Prostate gland (tissue), 2 donors: ENCODE measurements around the gene SPSB3. TPM values are rescaled to one million over a fixed set of nuclear protein-coding genes. Genes with fewer than 3 reads are reported as not detected.

ENCODE experiments used
- DNase-seq: peaks from one replicate; pipeline ENCODE4 v3.0.0-alpha.2; 2019; ENCODE audit warnings: low spot score
- H3K27ac ChIP-seq, 2 donors: fragments of 200-600 bp; sonication (generic); 2 replicates each; pipeline ENCODE4 v1.5.1; 2017 to 2019
- H3K27me3 ChIP-seq: fragments of 200-600 bp; sonication (generic); replicated peaks from 2 replicates; pipeline ENCODE4 v1.5.1; 2019; ENCODE audit not compliant: insufficient read depth
- H3K36me3 ChIP-seq, 2 donors: fragments of 200-600 bp; sonication (generic); 1 replicate in 1 of 2; 2 replicates in 1 of 2; pipeline versions ENCODE4 v1.5.1 to v1.8.1; 2017 to 2019
- H3K4me1 ChIP-seq: fragments of 200-600 bp; sonication (generic); replicated peaks from 2 replicates; pipeline ENCODE4 v1.5.1; 2019
- H3K4me3 ChIP-seq, 2 donors: fragments of 200-600 bp; sonication (generic); 2 replicates each; pipeline ENCODE4 v1.5.1; 2017 to 2019
- H3K9me3 ChIP-seq: fragments of 200-600 bp; sonication (generic); 2 replicates; pipeline ENCODE4 v1.5.1; 2017
- POLR2A ChIP-seq: fragments of 450-650 bp; IDR thresholded peaks from one replicate; pipeline ENCODE4 v1.6.1; 2016; ENCODE audit warnings: antibody characterized with exemption, mild to moderate bottlenecking
- POLR2AphosphoS5 ChIP-seq: sonication (generic); formaldehyde crosslinking; IDR thresholded peaks from one replicate; pipeline ENCODE4 v1.6.1; 2017; ENCODE audit warnings: antibody characterized with exemption
- WGBS: methylation state at CpG from one replicate; pipeline ENCODE4 v1.1.5; 2018; 5-methylcytosine and 5-hydroxymethylcytosine counted together
- intact Hi-C: fragments of 100-400 bp; cut with DNase I; formaldehyde crosslinking; loops from one replicate; pipeline ENCODE4 v1.14.2; 2022
- total RNA-seq, 2 donors: library from RNA; depleted of rRNA; stranded (reverse); fragments of >200 nt; gene quantifications; one replicate each; pipeline ENCODE4 v1.1.0, GENCODE V29; 2016
- TF ChIP-seq, protein P1 (sequence below), 4 experiments: fragments of 200-600 bp in 2 of 4; fragments of 450-650 bp in 2 of 4; sonication (generic) in 2 of 4; IDR thresholded peaks; 1 replicate in 3 of 4; 2 replicates in 1 of 4; pipeline ENCODE4 v1.5.1; 2016 to 2019; ENCODE audit warnings: antibody characterized with exemption in 4 of 4, mild to moderate bottlenecking in 2 of 4, moderate library complexity in 2 of 4

Gene SPSB3
- total RNA-seq, 2 donors from 2014 or later, result 87.8 to 138 TPM

DNA sequence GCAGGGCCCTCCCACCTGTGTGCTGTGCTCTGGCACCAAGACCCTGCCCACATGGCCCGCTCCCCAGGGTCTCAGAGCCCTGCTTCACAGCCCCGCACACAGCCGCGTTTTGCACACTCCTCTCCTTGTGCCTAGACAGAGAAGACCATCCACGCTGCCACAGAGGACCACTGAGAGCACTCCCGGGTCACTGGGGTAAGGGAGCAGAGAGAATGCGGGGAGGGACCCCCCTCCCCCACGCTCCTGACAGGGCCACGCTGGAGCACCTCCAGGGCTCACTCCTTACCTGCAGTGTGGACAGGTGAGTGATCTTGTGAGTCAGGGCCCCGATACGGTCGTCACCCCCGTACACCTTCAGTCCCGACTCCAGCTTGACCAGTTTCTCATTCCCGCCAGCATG lies 37.2 kb upstream of the SPSB3 start:
- intact Hi-C loops, result no loop called here

DNA sequence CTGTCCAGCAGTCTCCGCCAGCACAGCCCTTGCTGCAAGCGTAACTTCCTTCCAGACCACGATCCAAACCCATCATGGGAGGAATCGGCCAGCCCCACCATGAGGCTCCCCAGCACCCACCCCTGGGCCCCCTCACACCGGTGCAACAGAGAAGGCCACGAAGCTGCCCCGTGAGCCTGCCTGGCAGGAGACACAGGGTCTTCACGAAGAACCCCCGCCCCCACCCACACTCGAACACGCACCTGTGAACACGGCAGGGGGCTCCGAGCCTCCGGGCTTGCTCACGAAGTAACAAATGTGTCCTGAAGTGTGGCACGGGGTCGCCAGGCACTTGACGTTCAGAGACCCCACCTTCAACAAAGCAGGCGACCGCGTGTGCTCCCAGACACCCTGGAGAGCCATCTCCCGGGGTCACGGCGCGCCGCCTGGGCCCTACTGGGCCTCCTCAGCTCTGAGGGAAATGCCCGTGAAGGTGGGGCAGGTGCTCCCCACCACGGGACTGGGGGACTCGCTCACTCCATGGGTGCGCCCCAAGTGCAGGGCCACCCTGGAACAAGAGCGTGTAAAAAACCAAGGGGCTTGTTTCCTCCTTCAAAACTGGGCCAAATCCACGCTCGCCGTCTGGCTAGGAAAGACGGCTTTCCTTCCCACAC lies 36.6 kb upstream of the SPSB3 start:
- DNase-seq, result no peak
- intact Hi-C loops, result no loop called here
- no peaks in the 10 kb centered on the region for H3K4me1 ChIP-seq
- H3K27ac ChIP-seq, result no peak overlapping the region
- H3K27me3 ChIP-seq, result no peaks in the 10 kb centered on the region
- no peak overlapping the region for H3K4me3 ChIP-seq
- TF ChIP-seq, protein P1, sequence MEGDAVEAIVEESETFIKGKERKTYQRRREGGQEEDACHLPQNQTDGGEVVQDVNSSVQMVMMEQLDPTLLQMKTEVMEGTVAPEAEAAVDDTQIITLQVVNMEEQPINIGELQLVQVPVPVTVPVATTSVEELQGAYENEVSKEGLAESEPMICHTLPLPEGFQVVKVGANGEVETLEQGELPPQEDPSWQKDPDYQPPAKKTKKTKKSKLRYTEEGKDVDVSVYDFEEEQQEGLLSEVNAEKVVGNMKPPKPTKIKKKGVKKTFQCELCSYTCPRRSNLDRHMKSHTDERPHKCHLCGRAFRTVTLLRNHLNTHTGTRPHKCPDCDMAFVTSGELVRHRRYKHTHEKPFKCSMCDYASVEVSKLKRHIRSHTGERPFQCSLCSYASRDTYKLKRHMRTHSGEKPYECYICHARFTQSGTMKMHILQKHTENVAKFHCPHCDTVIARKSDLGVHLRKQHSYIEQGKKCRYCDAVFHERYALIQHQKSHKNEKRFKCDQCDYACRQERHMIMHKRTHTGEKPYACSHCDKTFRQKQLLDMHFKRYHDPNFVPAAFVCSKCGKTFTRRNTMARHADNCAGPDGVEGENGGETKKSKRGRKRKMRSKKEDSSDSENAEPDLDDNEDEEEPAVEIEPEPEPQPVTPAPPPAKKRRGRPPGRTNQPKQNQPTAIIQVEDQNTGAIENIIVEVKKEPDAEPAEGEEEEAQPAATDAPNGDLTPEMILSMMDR (IDR thresholded peaks at IDR 0.05), result no peak
- TF ChIP-seq POLR2A (no peak), POLR2AphosphoS5 (no peak)
- peaks cover 3 to 16% of the 10 kb centered on the region in 2 donors for H3K36me3 ChIP-seq
- H3K9me3 ChIP-seq, result no peaks in the 10 kb centered on the region
- WGBS, result 95% methylated on average over 31 of the region's 35 CpGs

More for the DNA sequence above, 37.2 kb upstream of the SPSB3 start:
- no peaks in the 10 kb centered on the region for H3K27me3 ChIP-seq
- TF ChIP-seq POLR2A (no peak), POLR2AphosphoS5 (no peak)
- TF ChIP-seq, protein P1 (IDR thresholded peaks at IDR 0.05), result no peak
- WGBS, result 90% methylated on average over 13 of the region's 15 CpGs
- no peaks in the 10 kb centered on the region for H3K4me1 ChIP-seq
- peaks cover 3 to 16% of the 10 kb centered on the region in 2 donors for H3K36me3 ChIP-seq
- H3K4me3 ChIP-seq, result no peak overlapping the region
- H3K9me3 ChIP-seq, result no peaks in the 10 kb centered on the region
- no peak for DNase-seq
- H3K27ac ChIP-seq, result no peak overlapping the region

DNA sequence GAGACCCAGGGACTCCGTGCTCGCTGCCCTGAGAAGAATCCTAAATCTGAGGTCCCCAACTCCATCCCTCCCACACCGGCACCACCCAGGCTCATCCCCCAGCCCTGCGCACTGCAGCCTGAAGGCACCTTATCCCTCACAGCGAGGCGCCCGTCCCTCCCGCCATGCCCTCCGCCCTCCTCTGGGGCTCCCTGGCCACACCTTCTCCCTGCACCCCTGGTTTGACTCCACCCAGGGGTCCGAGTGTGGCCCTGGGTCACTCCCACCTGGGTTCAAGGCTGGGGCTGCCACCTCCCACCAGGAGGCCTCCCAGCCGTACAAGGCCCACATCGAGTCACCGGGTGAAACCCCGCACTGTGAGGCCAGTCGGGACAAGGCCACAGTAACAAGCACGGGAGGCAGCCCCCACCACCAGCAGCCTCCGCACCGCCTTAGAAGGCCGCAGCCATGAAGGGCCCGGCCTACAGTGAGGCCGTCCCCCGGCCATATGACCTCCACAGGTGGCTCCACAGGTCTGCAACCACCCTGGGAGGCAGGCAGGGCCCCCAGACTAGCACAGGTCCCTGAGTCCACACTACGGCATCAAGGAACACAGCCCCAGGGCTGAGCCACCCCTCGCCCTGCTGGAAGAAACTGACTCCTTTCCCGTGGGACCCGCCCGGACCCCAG lies 36.0 kb upstream of the SPSB3 start:
- Histone ChIP-seq H3K4me1 (no peaks in the 10 kb centered on the region), H3K4me3 (no peak overlapping the region), H3K36me3 (peaks cover 3 to 16% of the 10 kb centered on the region in 2 donors), H3K27me3 (no peaks in the 10 kb centered on the region), H3K9me3 (no peaks in the 10 kb centered on the region), H3K27ac (no peak overlapping the region)
- TF ChIP-seq POLR2A, result no peak
- TF ChIP-seq, protein P1 (IDR thresholded peaks at IDR 0.05), result no peak
- TF ChIP-seq POLR2AphosphoS5, result no peak
- intact Hi-C loops, result no loop called here
- DNase-seq, result no peak
- 96% methylated on average over 26 of the region's 27 CpGs for WGBS

DNA sequence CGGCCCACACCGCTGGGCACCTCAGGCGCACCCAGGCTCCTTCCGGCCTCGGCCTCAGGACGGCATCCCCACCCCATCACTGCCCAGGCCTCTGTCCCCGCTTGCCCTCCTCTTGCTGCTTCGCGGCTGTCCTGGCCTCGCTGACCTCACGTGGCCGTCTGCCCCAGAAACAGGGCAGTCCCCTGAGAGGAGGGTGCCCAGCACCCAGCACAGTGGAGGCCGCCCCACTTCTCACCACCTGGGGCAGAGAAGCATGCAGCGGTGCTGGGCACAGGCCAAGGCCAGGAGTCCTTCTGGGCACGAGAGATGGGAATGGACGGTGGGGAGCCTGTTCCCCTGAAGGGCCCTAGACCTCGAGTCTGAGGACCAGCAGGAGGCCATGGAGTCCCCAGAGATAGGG lies 35.3 kb upstream of the SPSB3 start:
- no peak for DNase-seq
- H3K9me3 ChIP-seq, result no peaks in the 10 kb centered on the region
- no peaks in the 10 kb centered on the region for H3K27me3 ChIP-seq
- H3K27ac ChIP-seq, result no peak overlapping the region
- H3K36me3 ChIP-seq, result peaks cover 3 to 16% of the 10 kb centered on the region in 2 donors
- 96% methylated on average over 17 of the region's 17 CpGs for WGBS
- TF ChIP-seq, protein P1 (IDR thresholded peaks at IDR 0.05), result no peak
- no peak for TF ChIP-seq POLR2AphosphoS5
- TF ChIP-seq POLR2A, result no peak
- H3K4me3 ChIP-seq, result no peak overlapping the region
- no peaks in the 10 kb centered on the region for H3K4me1 ChIP-seq
- intact Hi-C loops, result no loop called here

DNA sequence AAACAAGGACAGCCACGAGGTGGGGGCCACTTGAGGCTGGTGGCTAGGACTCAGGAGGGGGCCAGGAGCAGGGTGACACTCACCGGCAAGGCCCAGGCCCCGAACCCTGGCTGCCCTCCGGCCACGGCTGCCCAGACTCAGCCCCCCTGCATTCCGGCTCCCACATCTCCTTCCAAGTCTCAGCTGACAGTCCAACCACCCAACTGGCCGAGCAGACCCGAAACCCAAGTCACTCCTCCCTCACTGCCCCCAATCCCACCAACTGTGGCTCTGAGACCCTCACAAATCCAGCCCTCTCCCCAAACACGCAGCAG lies 34.9 kb upstream of the SPSB3 start:
- intact Hi-C loops, result no loop called here
- no peaks in the 10 kb centered on the region for H3K27me3 ChIP-seq
- H3K4me1 ChIP-seq, result no peaks in the 10 kb centered on the region
- no peaks in the 10 kb centered on the region for H3K9me3 ChIP-seq
- peaks cover 3 to 16% of the 10 kb centered on the region in 2 donors for H3K36me3 ChIP-seq
- no peak overlapping the region for H3K4me3 ChIP-seq
- DNase-seq, result no peak
- H3K27ac ChIP-seq, result no peak overlapping the region
- 92% methylated on average over 9 of the region's 9 CpGs for WGBS
- no peak for TF ChIP-seq POLR2AphosphoS5
- TF ChIP-seq, protein P1 (IDR thresholded peaks at IDR 0.05), result no peak
- TF ChIP-seq POLR2A, result no peak
